Retina (tissue), 1 donor: ENCODE measurements around the gene ACBD7.

ENCODE experiments used
- DNase-seq: peaks from one replicate; pipeline ENCODE4 v3.0.0-alpha.2; 2016

Gene ACBD7

GRCh38 chr10:15088428-15089261 is at the start of gene ACBD7:
TSS of gene ACBD7 (minus strand) at chr10:15088776. CDS start at chr10:15088728, 48 bp downstream.
- DNase-seq = peak; percentile 93

DNA sequence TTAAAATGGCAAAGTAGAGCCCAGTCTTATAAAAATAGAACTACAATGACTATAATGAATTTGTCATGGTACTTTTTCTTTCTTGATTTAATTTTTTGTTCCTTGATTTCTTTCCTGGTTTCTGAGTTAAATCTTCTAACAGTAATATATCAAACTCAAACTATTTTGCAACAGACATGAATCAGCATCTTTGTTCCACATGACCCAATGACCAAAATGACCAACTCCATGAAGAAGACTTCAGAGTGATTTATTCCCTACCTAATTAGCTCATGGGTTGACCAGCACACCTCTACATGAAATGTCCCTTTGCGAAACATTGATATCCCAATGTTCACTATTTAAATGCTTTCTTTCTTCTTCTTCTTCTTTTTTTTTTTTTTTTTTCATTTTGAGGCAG is 49.1 kb upstream of the ACBD7 start:
- DNase-seq = no peak

GRCh38 chr10:15137036-15137359 is 48.4 kb upstream of the ACBD7 start:
- no peak for DNase-seq

DNA sequence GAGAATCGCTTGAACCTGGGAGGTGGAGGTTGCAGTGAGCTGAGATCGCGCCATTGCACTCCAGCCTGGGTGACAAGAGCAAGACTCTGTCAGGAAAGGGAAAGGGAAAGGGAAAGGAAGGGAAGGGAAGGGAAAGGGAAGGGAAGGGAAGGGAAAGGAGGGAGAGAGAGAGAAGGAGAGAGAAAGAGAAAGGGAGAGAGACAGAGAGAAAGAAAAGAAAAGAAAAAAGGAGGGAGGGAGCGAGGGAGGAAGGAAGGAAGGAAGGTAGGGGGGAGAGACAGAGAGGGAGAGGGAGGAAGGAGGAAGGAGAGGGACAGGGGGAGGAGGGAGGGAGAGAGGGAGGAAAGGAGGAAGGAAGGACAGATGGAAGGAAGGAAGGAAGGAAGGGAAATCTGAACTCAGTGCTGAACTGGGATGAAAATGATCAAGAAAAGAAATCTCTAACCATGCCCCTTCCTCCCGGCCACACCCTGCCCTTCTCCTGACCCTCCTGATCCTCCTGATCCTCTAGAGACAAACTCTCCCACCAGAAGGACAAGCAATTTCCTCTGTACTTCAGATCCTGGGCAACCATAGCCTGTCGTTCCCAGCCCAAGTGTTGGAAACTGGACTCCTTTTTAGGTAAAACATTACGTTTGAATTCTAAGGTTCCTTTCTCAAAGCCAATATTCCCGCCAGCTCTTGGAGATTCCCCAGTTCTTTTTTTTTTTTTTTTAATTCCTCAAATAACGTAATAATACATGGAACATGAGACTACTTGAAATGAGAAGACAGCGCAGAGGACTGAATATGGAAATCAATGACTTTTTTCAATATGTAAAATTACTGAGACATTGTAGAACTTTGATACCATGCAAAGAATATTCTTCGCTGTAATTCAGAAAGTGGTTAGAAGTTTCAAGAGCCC is 47.8 kb upstream of the ACBD7 start:
- DNase-seq = no peak

DNA sequence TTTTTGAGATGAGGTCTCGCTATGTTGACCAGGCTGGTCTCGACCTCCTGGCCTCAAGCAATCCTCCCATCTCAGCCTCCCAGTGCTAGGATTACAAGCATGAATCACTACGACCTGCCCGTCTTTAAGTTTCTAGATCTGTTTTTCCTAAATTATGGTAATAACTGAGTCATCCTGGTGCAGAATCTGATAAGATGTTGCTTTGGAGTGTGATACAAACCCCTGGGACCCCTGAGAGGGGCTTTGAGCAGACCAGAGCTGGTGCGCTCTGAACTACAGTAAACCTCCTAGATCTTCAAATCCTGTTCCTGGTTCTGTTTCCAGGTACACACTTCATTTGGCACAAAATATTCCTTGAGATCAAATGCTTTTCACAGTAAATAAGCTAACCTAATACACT is 42.8 kb upstream of the ACBD7 start:
- no peak for DNase-seq

GRCh38 chr10:15124908-15125307 is 36.3 kb upstream of the ACBD7 start:
- no peak for DNase-seq

DNA sequence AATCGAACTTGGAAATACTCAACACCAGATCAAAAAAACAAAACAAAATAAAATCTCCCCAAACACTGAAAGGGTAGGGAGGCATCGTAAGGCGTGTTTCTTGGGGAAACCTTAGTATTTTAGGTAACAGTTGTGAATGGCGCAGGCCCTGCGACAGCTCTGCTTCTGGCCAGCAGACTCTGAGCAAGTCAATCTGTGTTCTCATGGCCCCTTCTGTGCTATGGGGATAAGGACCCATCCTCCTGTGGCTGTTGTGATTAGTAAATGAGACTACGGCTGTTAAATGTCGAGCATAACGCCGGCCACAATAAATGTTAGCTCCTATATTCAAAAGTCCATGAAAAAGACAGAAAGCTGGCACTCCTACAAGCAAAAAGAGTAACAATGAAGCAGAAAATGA is 35.6 kb upstream of the ACBD7 start:
- DNase-seq = no peak

DNA sequence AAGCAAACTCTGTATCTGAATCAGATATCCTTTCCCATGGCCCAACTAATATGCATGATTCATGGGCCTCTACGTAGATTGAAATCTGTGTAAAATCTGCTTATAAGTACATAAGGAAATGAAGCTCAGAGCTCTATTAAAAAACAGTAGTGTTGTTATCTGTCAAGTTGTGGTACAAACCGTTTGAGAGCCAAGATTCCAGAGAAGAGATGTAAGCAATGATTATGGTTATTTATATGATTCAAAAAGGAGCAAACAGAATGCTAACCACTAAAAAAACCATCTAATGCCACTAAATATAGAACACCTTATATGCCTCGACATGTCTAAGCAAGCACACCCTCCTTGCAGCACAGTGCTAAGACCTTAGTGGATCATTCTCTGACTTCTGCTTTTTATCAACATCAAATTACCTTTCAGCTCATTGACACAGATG is 35.2 kb upstream of the ACBD7 start:
- DNase-seq = no peak

DNA sequence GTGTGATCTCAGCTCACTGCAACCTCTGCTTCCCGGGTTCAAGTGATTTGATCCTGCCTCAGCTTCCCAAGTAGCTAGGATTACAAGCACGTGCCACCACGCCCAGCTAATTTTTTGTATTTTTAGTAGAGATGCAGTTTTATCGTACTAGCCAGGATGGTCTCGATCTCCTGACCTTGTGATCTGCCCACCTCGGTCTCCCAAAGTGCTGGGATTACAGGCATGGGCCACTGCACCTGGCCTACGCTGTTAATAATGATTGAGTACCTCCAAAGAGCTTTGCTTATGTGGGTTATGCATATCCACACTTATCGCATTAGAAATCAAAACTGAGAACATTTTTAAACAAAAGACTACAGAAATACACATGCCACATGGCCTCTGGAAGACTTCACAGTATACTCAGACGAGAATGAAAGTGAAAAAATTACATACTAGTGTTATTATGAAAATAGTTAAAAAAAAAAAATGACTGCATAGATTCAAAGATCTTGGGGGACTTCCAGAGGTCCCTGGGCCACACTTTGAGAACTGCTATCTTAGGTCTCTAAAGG is 34.0 kb upstream of the ACBD7 start:
- no peak for DNase-seq

DNA sequence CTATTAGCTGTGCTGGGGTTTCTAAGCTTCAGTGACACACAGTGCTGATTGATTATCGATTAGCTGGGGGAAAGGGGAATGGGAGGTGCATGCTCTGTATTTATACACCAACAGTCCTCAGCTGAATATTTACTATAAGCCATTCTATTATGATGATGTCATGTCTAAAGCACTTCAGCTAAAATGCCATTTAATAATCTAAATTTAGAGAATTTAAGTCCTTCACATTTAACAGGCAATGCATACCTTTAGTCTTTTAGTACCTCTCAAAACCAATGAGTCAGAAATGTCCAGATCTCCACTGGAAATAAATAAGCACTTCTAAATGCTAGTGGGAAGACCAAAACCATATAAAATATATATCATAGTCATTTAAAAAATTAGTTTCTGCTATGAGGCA is 33.1 kb upstream of the ACBD7 start:
- DNase-seq = peak; percentile 17

- DNase-seq = no peak
These were observed 31.9 kb upstream of the ACBD7 start for GRCh38 chr10:15120523-15120922.

GRCh38 chr10:15118615-15119014 is 30.0 kb upstream of the ACBD7 start:
- no peak for DNase-seq

DNA sequence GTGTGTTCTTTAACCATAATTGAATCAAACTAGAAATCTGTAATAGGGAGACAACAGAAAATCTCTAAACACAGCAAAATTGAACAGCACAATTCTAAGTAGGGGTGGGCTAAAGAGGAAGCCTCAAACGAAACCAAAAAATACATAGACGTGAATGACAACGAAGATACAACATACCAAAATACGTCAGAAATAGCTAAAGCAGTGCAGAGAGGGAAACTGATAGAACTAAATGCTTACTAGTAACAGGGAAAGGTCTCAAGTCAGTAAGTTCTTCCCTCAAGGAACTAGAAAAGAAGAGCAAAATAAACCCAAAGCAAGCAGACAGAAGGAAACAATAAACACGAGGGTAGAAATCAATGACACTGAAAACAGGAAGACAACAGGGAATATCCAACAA is 27.6 kb upstream of the ACBD7 start:
- no peak for DNase-seq

GRCh38 chr10:15113766-15114165 is 25.2 kb upstream of the ACBD7 start:
- DNase-seq = no peak

DNA sequence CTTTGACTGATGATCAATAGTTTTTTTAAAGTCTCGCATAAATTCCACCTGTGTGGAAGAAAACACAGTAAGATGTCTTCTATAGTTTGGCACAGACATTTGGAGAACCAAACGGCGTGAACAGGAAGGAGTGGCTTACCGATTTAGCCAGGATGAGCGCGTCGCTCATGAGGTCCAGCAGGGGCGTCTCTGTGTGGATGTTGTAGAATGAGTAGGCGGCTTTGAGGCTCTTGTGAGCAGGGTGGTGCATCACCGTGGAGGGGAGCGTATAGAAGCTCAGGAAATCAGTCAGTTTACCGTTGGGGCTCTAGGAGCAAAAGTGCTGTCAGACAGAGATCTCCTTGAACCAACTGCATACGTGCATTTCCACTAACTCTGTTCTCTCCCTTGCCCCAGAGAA is 24.1 kb upstream of the ACBD7 start:
- no peak for DNase-seq

- peak; percentile 68 for DNase-seq
These were observed 17.9 kb upstream of the ACBD7 start for GRCh38 chr10:15106352-15107013.

DNA sequence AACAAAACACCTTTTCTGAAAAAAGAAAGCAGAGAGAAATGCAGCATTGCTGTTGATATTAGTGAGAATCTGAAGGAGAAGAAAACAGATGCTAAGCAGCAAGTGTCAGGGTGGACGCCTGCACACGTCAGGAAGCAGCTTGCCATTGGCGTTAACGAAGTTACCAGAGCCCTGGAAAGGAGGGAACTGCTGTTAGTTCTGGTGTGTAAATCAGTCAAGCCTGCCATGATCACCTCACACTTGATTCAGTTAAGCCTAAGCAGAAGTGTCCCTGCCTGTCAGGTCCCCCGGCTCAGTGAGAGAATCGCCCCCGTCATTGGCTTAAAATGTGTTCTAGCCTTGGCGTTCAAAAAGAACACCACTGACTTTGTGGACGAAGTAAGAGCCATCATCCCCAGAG is 14.9 kb upstream of the ACBD7 start:
- DNase-seq = no peak

- DNase-seq = no peak
These were observed 11.3 kb upstream of the ACBD7 start for GRCh38 chr10:15099886-15100285.

DNA sequence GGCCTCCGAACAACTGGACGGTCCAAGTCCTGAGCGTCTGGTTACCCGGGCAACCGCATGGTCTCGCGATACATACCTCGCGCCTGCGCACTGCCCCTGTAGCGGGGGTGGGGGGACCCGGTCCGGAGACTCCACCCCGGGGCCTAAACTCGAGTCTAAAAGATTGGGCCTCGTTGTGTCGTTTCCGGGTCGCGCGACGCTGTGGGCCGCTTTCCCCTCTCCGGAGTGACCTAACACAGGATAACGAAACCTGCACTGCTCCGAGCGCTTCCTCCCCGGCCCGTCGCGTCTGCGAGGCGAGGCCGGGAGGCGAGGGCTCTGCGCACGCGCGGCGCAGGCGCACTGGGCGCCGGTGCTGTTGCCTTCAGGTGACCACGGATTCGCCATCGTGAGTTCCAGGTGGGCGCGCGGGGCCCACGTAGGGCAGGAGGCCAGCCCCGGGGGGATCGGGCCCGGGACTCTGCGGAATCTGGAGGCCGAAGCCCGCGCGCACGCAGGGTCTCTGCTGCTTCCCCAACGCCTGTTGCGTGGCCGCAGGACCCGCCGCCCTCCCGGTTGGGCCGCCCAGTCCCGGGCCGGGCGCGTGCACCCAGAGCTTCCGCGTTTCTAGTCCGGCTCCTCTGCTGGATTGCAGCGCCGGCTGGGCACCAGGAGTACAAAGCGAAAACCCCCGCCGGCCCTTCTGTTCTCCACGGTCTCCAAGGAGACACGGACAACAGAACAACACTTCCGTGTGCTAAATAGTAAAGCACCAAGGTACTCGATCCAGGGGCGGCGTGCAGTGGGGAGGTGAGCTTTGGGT is 8.6 kb upstream of the ACBD7 start, which contains the start of gene RPP38:
Gene RPP38 (plus strand): TSS at position 345 of the 802 bp plus-strand sequence. CDS start 5,960 bp downstream, outside the sequence.
- DNase-seq = peak; percentile 100

GRCh38 chr10:15096661-15097010 is 8.1 kb upstream of the ACBD7 start:
- DNase-seq = no peak

GRCh38 chr10:15092855-15093408 is 4.4 kb upstream of the ACBD7 start:
- DNase-seq = no peak

DNA sequence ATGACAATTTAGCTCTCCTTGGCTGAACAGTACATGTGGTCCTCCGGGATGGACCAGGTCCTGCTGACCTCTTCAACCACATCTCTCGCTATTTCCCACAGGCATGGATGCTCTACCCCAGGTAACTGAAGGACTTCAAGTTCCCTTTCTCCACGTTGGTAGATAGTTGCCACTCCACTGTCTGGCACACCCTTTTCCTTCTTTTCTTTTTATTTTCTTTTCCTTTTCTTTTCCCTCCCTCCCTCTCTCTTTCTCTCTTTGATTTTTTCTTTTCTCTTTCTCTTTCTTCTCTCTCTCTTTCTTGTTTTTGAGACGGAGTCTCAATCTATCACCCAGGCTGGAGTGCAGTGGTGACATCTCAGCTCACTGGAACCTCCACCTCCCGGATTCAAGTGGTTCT is 2.8 kb upstream of the ACBD7 start:
- DNase-seq = no peak
